ENCODE results near the gene CIDEB. TPM values are rescaled to one million over a fixed set of nuclear protein-coding genes. Genes with fewer than 3 reads are reported as not detected.

Gene CIDEB
- total and polyA plus RNA-seq, 9 of the 15 experiments (the other 6 are each of a cell fraction or from before 2014, with no cell fraction given): 0.03 to 0.35 (median 0.09) TPM; not detected in 3

GRCh38 chr14:24317141-24317928 is 9.6 kb upstream of the CIDEB start:
- FAIRE-seq (peak; percentile 82), ATAC-seq (no peak), DNase-seq (ENCODE audit: extremely low read depth in 1 of 4, low spot score in 3 of 4) (peak; percentile 23 to 42 (median 34))
- peaks cover 16 to 30% of the 10 kb centered on the region in 2 experiments for H3K4me1 ChIP-seq (replicated peaks in 1 of 2; ENCODE audit: control insufficient read depth in 2 of 2, insufficient read depth in 2 of 2, low read length in 2 of 2)
- peak overlapping the region; percentile 71 for H3K27ac ChIP-seq (ENCODE audit: extremely low read depth, low read depth, low read length)
- H3K79me2 ChIP-seq (ENCODE audit: control insufficient read depth, insufficient read depth, low read length): no peaks in the 10 kb centered on the region
- WGBS (ENCODE audit: insufficient coverage, low coverage, missing lambda C conversion rate): 8% methylated on average over 3 of the region's 3 CpGs
- no peaks in the 10 kb centered on the region for H3K27me3 ChIP-seq (ENCODE audit: control insufficient read depth in 2 of 2, insufficient read depth in 2 of 2, low read length in 2 of 2)
- H3K4me2 ChIP-seq (ENCODE audit: insufficient read depth, low read length): peak overlapping the region; percentile 9; the same call in 1 of the 2 replicates
- in situ Hi-C loops (cut with MboI) (no loop called here), intact Hi-C loops (cut with micrococcal nuclease) (no loop called here)
- ChIA-PET POLR2A (interaction anchor here (1.1 kb wide), 1 partner anchor 24 kb away, joined by 4 read pairs; no protein-coding TSS in a partner anchor), CTCF (ENCODE audit: low intra/inter-chr PET ratio) (no interaction called here)
- peak overlapping the region; percentile 83 for H2AFZ ChIP-seq (ENCODE audit: low read depth, low read length)
- BruUV-seq (replicated peaks): no TSS peak
- no peaks in the 10 kb centered on the region for H4K20me1 ChIP-seq (replicated peaks; ENCODE audit: control insufficient read depth, insufficient read depth, low read length)
- no peak overlapping the region for H3K4me3 ChIP-seq
- no peaks in the 10 kb centered on the region for H3K9me1 ChIP-seq (ENCODE audit: control insufficient read depth, insufficient read depth, low read length)
- H3K9ac ChIP-seq (ENCODE audit: insufficient read depth in 1 of 2, low read depth in 2 of 2, low read length in 2 of 2): peak overlapping the region in 1 of 2 experiments; percentile 38; a peak in 2 of 4 replicates
- H3K36me3 ChIP-seq (ENCODE audit: control insufficient read depth, insufficient read depth, low read length): no peaks in the 10 kb centered on the region
- H3K9me3 ChIP-seq (replicated peaks; ENCODE audit: control insufficient read depth, insufficient read depth, low read depth, low read length): no peaks in the 10 kb centered on the region
- peak; percentile 93 for TF ChIP-seq FOSL1 (tag; conservative IDR thresholded peaks at IDR 0.05)
- no peak for TF ChIP-seq CUX1 (CRISPR knock-in tag; IDR thresholded peaks at IDR 0.05)
- TF ChIP-seq NUFIP1 (IDR thresholded peaks at IDR 0.05; ENCODE audit: partially characterized antibody): no peak
- no peak for TF ChIP-seq SP1 (CRISPR knock-in tag; IDR thresholded peaks at IDR 0.05)
- no peak for TF ChIP-seq NEUROD1 (IDR thresholded peaks at IDR 0.05; ENCODE audit: borderline replicate concordance, low read depth, low read length, partially characterized antibody)
- no peak for TF ChIP-seq SMAD2 (IDR thresholded peaks at IDR 0.05; ENCODE audit: low read depth, low read length)
- TF ChIP-seq U2AF2 (optimal IDR thresholded peaks at IDR 0.05; ENCODE audit: low read depth, low read length): no peak
- no peak for TF ChIP-seq ELF4 (CRISPR knock-in tag; IDR thresholded peaks at IDR 0.05)
- TF ChIP-seq RFX5 (IDR thresholded peaks at IDR 0.05; ENCODE audit: low read depth, low read length): no peak
- no peak for TF ChIP-seq FOXK2 (conservative IDR thresholded peaks at IDR 0.05 in 1 of 2, IDR thresholded peaks at IDR 0.05 in 1 of 2; ENCODE audit: low read depth in 2 of 2)
- TF ChIP-seq SMARCA4 (IDR thresholded peaks at IDR 0.05): peak; percentile 65
- peak; percentile 27; the same call in 1 of the 2 replicates for TF ChIP-seq LCOR (CRISPR knock-in tag; IDR thresholded peaks at IDR 0.05)
- no peak for TF ChIP-seq ZNF23 (CRISPR knock-in tag; IDR thresholded peaks at IDR 0.05)
- TF ChIP-seq JUND (IDR thresholded peaks at IDR 0.05; ENCODE audit: borderline replicate concordance, low read depth, low read length): peak; percentile 86
- TF ChIP-seq JUND (tag; IDR thresholded peaks at IDR 0.05; ENCODE audit: borderline replicate concordance, low read depth, low read length): peak; percentile 93; the same call in 2 of the 3 replicates
- peak; percentile 48 for TF ChIP-seq FOS (IDR thresholded peaks at IDR 0.05; ENCODE audit: extremely low read depth, insufficient read length)
- no peak for TF ChIP-seq ZNF3 (CRISPR knock-in tag; IDR thresholded peaks at IDR 0.05)
- TF ChIP-seq TRIM24 (IDR thresholded peaks at IDR 0.05): no peak
- TF ChIP-seq POLR2A (conservative IDR thresholded peaks at IDR 0.05): no peak
- TF ChIP-seq MTA3 (IDR thresholded peaks at IDR 0.05; ENCODE audit: borderline replicate concordance): no peak
- TF ChIP-seq CHCHD3 (CRISPR knock-in tag; IDR thresholded peaks at IDR 0.05): no peak

Data from K562 (cell line).